ENCODE results near the gene GFI1B.

GFI1B gene

GRCh38 chr9:133014696-133015095 is 36.2 kb downstream of the GFI1B start:
- DNase-seq (ENCODE audit: low spot score): no peak

- DNase-seq (ENCODE audit: low spot score): peak; percentile 22
Measured at GRCh38 chr9:133023117-133023890, 44.8 kb downstream of the GFI1B start.

GRCh38 chr9:133026426-133026825 is 47.9 kb downstream of the GFI1B start:
- no peak for DNase-seq (ENCODE audit: low spot score)

GRCh38 chr9:133027134-133027533 is 48.6 kb downstream of the GFI1B start:
- no peak for DNase-seq (ENCODE audit: low spot score)

- DNase-seq (ENCODE audit: low spot score): no peak
Measured at GRCh38 chr9:133028221-133028620, 49.7 kb downstream of the GFI1B start.

- no peak for DNase-seq (ENCODE audit: low spot score)
Measured at GRCh38 chr9:133029994-133030316, 51.5 kb downstream of the GFI1B start.

GRCh38 chr9:133030317-133031129 is 52.0 kb downstream of the GFI1B start, which contains the start of gene GTF3C5:
TSS of gene GTF3C5 (plus strand) at chr9:133030997. CDS start at chr9:133031012, 15 bp downstream.
- peak; percentile 96 for DNase-seq (ENCODE audit: low spot score)

GRCh38 chr9:133031130-133031422 is 52.6 kb downstream of the GFI1B start:
- no peak for DNase-seq (ENCODE audit: low spot score)

- DNase-seq (ENCODE audit: low spot score): no peak
Measured at GRCh38 chr9:133031496-133031911, 53.0 kb downstream of the GFI1B start.

GRCh38 chr9:133032171-133032570 is 53.7 kb downstream of the GFI1B start:
- no peak for DNase-seq (ENCODE audit: low spot score)

- DNase-seq (ENCODE audit: low spot score): no peak
Measured at GRCh38 chr9:133035669-133036068, 57.2 kb downstream of the GFI1B start.

- no peak for DNase-seq (ENCODE audit: low spot score)
Measured at GRCh38 chr9:133037775-133038515, 59.5 kb downstream of the GFI1B start.

GRCh38 chr9:133040892-133041479 is 62.5 kb downstream of the GFI1B start:
- peak; percentile 46 for DNase-seq (ENCODE audit: low spot score)

Measured in CD4-positive, alpha-beta T cell treated with Interleukin-15 for 4 hours (primary cell).